ENCODE results near the gene PLBD2.

The PLBD2 gene

GRCh38 chr12:113432986-113433385, 74.6 kb downstream of the PLBD2 start:
- H3K27ac ChIP-seq = no peak overlapping the region
- no peak overlapping the region for H3K4me3 ChIP-seq

- Histone ChIP-seq H3K4me3 (no peak overlapping the region), H3K27ac (no peak overlapping the region)
Observed at GRCh38 chr12:113435367-113435766, 77.0 kb downstream of the PLBD2 start.

GRCh38 chr12:113436586-113436985, 78.2 kb downstream of the PLBD2 start:
- H3K4me3 ChIP-seq = no peak overlapping the region
- H3K27ac ChIP-seq = no peak overlapping the region

GRCh38 chr12:113436993-113437728, 78.8 kb downstream of the PLBD2 start:
- Histone ChIP-seq H3K27ac (no peak overlapping the region), H3K4me3 (no peak overlapping the region)

GRCh38 chr12:113437729-113438100, 79.3 kb downstream of the PLBD2 start:
- Histone ChIP-seq H3K4me3 (no peak overlapping the region), H3K27ac (no peak overlapping the region)

GRCh38 chr12:113438523-113439300, 80.3 kb downstream of the PLBD2 start:
- Histone ChIP-seq H3K4me3 (no peak overlapping the region), H3K27ac (no peak overlapping the region)

GRCh38 chr12:113439301-113439597, 80.9 kb downstream of the PLBD2 start:
- no peak overlapping the region for H3K27ac ChIP-seq
- H3K4me3 ChIP-seq = no peak overlapping the region

- Histone ChIP-seq H3K4me3 (no peak overlapping the region), H3K27ac (no peak overlapping the region)
Observed at GRCh38 chr12:113439606-113440030, 81.2 kb downstream of the PLBD2 start.

- Histone ChIP-seq H3K4me3 (no peak overlapping the region), H3K27ac (no peak overlapping the region)
Observed at GRCh38 chr12:113440336-113440735, 81.9 kb downstream of the PLBD2 start.
